Epithelial cell of prostate (primary cell): Measurements from ENCODE around the gene TCEA2.

Experiments used
- DNase-seq: peaks from one replicate; pipeline ENCODE4 v3.0.0-alpha.2; 2011; ENCODE audit warnings: low read depth, low spot score
- H3K27ac ChIP-seq: fragments of 450-650 bp; 2 replicates; pipeline ENCODE4 v1.5.1; 2017; ENCODE audit warnings: mild to moderate bottlenecking

Gene TCEA2

GRCh38 chr20:64063389-64064144 lies 569 bp downstream of the TCEA2 start:
- no peak for DNase-seq
- peak overlapping the region; percentile 62 for H3K27ac ChIP-seq

- peak overlapping the region; percentile 62 for H3K27ac ChIP-seq
- DNase-seq, result no peak
Observed at GRCh38 chr20:64064145-64064698, 1.2 kb downstream of the TCEA2 start.

GRCh38 chr20:64065062-64065973 lies 2.3 kb downstream of the TCEA2 start:
- DNase-seq, result no peak
- no peak overlapping the region for H3K27ac ChIP-seq

- DNase-seq, result peak; percentile 10
- H3K27ac ChIP-seq, result no peak overlapping the region
Observed at GRCh38 chr20:64065974-64066343, 3.0 kb downstream of the TCEA2 start.

GRCh38 chr20:64067005-64067632 lies 4.1 kb downstream of the TCEA2 start:
- no peak for DNase-seq
- no peak overlapping the region for H3K27ac ChIP-seq

- DNase-seq, result no peak
Observed at GRCh38 chr20:64067733-64068307, 4.8 kb downstream of the TCEA2 start.

GRCh38 chr20:64068386-64069208 lies 5.6 kb downstream of the TCEA2 start:
- no peak overlapping the region for H3K27ac ChIP-seq
- DNase-seq, result no peak

More at GRCh38 chr20:64067733-64068307, 4.8 kb downstream of the TCEA2 start:
- H3K27ac ChIP-seq, result no peak overlapping the region

GRCh38 chr20:64069209-64069613 lies 6.2 kb downstream of the TCEA2 start:
- DNase-seq, result no peak
- no peak overlapping the region for H3K27ac ChIP-seq

GRCh38 chr20:64069614-64070243 lies 6.7 kb downstream of the TCEA2 start:
- no peak overlapping the region for H3K27ac ChIP-seq
- no peak for DNase-seq

- DNase-seq, result no peak
- H3K27ac ChIP-seq, result no peak overlapping the region
Observed at GRCh38 chr20:64070244-64070993, 7.4 kb downstream of the TCEA2 start.

GRCh38 chr20:64071341-64072332 lies 8.6 kb downstream of the TCEA2 start:
- no peak for DNase-seq
- H3K27ac ChIP-seq, result no peak overlapping the region

GRCh38 chr20:64072498-64073063 lies 9.6 kb downstream of the TCEA2 start:
- DNase-seq, result no peak
- H3K27ac ChIP-seq, result no peak overlapping the region

- no peak overlapping the region for H3K27ac ChIP-seq
- no peak for DNase-seq
Observed at GRCh38 chr20:64073476-64074183, 10.6 kb downstream of the TCEA2 start.

- H3K27ac ChIP-seq, result no peak overlapping the region
- no peak for DNase-seq
Observed at GRCh38 chr20:64074184-64074789, 11.3 kb downstream of the TCEA2 start.

GRCh38 chr20:64074963-64075362 lies 12.0 kb downstream of the TCEA2 start:
- no peak for DNase-seq
- H3K27ac ChIP-seq, result no peak overlapping the region

- H3K27ac ChIP-seq, result no peak overlapping the region
- DNase-seq, result no peak
Observed at GRCh38 chr20:64075556-64075955, 12.6 kb downstream of the TCEA2 start.
